ENCODE results near the gene GPR153. TPM values are rescaled to one million over a fixed set of nuclear protein-coding genes. Genes with fewer than 3 reads are reported as not detected.
"Not testable (repeated sequence)": the region's sequence is repeated elsewhere in the genome, so short reads cannot be mapped to it uniquely, and the experiment has no call there.

Gene GPR153
- 4.2 and 4.4 TPM in 2 replicates for total RNA-seq
- long read RNA-seq, partial matches to known transcripts, result 0 of 2 reads
- long read RNA-seq, other reads (novel, unspliced or antisense), result 2 of 2 reads

GRCh38 chr1:6260961-6261614 lies at the start of gene GPR153:
TSS of gene GPR153 (minus strand) at chr1:6261098. CDS start at chr1:6254905, 6,193 bp downstream.
- H3K4me3 Mint-ChIP-seq (ENCODE audit: unreplicated experiment), result peak within 1 kb of the TSS; percentile 61
- no peaks in the 10 kb centered on the region for H3K36me3 Mint-ChIP-seq (ENCODE audit: unreplicated experiment)
- H3K4me1 Mint-ChIP-seq (ENCODE audit: unreplicated experiment), result peaks cover 3% of the 10 kb centered on the region
- no peak for DNase-seq (ENCODE audit: extremely low spot score, unreplicated experiment)
- H3K9me3 Mint-ChIP-seq (ENCODE audit: unreplicated experiment), result no peaks in the 10 kb centered on the region
- no peaks in the 10 kb centered on the region for H3K27me3 Mint-ChIP-seq (ENCODE audit: unreplicated experiment)
- H3K27ac Mint-ChIP-seq (ENCODE audit: unreplicated experiment), result no peak within 1 kb of the TSS
- TF ChIP-seq CTCF (IDR thresholded peaks at IDR 0.05), result no peak

DNA sequence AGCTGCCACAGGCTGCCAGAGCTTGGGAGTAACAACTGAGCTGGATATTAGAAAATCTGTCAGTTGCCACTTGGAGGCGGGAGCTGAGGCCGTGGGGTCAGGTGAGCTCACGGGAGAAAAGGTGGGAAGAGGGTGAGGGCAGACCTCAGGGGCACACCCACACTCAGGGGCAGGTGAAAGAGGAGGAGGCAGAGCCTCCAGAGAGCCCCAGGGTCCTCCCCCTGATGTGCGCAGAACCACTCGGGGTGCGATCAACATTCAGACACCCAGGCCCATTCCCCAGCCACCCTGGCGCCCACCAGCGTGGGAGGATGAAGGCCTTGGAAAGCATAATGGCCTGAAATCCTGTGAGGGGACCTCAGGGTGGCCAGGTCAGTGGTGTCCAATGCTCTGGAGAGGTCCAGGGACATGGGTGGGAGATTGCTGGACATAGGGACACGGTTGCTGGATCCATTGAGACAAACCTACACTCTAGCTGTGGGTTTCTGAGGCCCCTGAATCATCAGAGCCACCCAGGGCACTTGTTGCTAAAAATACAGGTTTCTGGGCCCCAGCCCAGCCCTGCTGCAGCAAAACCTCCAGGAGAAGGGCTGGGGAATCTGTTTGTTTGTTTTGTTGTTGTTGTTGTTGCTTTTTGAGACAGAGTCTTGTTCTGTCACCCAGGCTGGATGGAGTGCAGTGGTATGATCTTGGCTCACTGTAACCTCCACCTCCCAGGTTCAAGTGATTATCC lies 49.4 kb upstream of the GPR153 start:
- H3K27ac Mint-ChIP-seq (ENCODE audit: unreplicated experiment), result no peak overlapping the region

GRCh38 chr1:6309564-6309963 lies 48.7 kb upstream of the GPR153 start:
- Mint-ChIP-seq H3K4me3 (ENCODE audit: unreplicated experiment) (no peak overlapping the region), H3K9me3 (ENCODE audit: unreplicated experiment) (no peaks in the 10 kb centered on the region), H3K27ac (ENCODE audit: unreplicated experiment) (no peak overlapping the region), H3K4me1 (ENCODE audit: unreplicated experiment) (no peaks in the 10 kb centered on the region), H3K36me3 (ENCODE audit: unreplicated experiment) (peaks cover 5% of the 10 kb centered on the region), H3K27me3 (ENCODE audit: unreplicated experiment) (no peaks in the 10 kb centered on the region)
- TF ChIP-seq CTCF (IDR thresholded peaks at IDR 0.05), result no peak
- no peak for DNase-seq (ENCODE audit: extremely low spot score, unreplicated experiment)

More for the DNA sequence above, 49.4 kb upstream of the GPR153 start:
- Mint-ChIP-seq H3K27me3 (ENCODE audit: unreplicated experiment) (no peaks in the 10 kb centered on the region), H3K4me1 (ENCODE audit: unreplicated experiment) (no peaks in the 10 kb centered on the region), H3K9me3 (ENCODE audit: unreplicated experiment) (no peaks in the 10 kb centered on the region), H3K36me3 (ENCODE audit: unreplicated experiment) (peaks cover 5% of the 10 kb centered on the region), H3K4me3 (ENCODE audit: unreplicated experiment) (no peak overlapping the region)
- TF ChIP-seq CTCF (IDR thresholded peaks at IDR 0.05), result no peak
- no peak for DNase-seq (ENCODE audit: extremely low spot score, unreplicated experiment)

GRCh38 chr1:6308449-6308848 lies 47.6 kb upstream of the GPR153 start:
- no peak for DNase-seq (ENCODE audit: extremely low spot score, unreplicated experiment)
- no peaks in the 10 kb centered on the region for H3K4me1 Mint-ChIP-seq (ENCODE audit: unreplicated experiment)
- H3K36me3 Mint-ChIP-seq (ENCODE audit: unreplicated experiment), result peaks cover 5% of the 10 kb centered on the region
- no peak overlapping the region for H3K27ac Mint-ChIP-seq (ENCODE audit: unreplicated experiment)
- no peaks in the 10 kb centered on the region for H3K27me3 Mint-ChIP-seq (ENCODE audit: unreplicated experiment)
- H3K9me3 Mint-ChIP-seq (ENCODE audit: unreplicated experiment), result no peaks in the 10 kb centered on the region
- no peak for TF ChIP-seq CTCF (IDR thresholded peaks at IDR 0.05)
- H3K4me3 Mint-ChIP-seq (ENCODE audit: unreplicated experiment), result no peak overlapping the region

GRCh38 chr1:6307682-6308081 lies 46.8 kb upstream of the GPR153 start:
- H3K4me3 Mint-ChIP-seq (ENCODE audit: unreplicated experiment); H3K9me3 Mint-ChIP-seq (ENCODE audit: unreplicated experiment); H3K4me1 Mint-ChIP-seq (ENCODE audit: unreplicated experiment); H3K27ac Mint-ChIP-seq (ENCODE audit: unreplicated experiment); H3K36me3 Mint-ChIP-seq (ENCODE audit: unreplicated experiment); H3K27me3 Mint-ChIP-seq (ENCODE audit: unreplicated experiment); DNase-seq (ENCODE audit: extremely low spot score, unreplicated experiment): not testable (repeated sequence)
